ENCODE measurements around the gene PABPN1L.

DNA sequence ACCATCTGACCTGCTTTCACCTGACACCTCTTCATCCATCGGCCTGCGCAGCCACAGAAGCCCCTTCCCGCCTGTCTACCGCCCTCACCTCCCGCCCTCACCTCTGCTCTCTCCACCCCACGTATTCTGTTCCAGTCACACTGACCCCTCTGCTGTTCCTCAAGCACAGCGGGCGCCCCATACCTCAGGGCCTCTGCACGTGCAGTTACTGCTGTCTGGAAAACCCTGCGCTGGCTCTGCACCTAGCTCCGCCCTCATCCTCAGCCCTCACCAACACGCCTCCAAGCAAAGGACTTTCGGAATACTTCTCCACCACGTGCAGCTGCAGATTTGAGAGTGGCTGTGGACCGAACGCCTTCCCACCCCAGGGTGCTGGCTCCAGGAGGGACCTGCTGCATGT, 24.6 kb upstream of the PABPN1L start:
- TF ChIP-seq CTCF (IDR thresholded peaks at IDR 0.05; ENCODE audit: insufficient read depth, low read length, poor library complexity, severe bottlenecking) (no peak), EZH2phosphoT487 (conservative IDR thresholded peaks at IDR 0.05; ENCODE audit: low read length) (no peak)
